K562 (cell line): ENCODE measurements around the gene JAM2. TPM values are rescaled to one million over a fixed set of nuclear protein-coding genes. Genes with fewer than 3 reads are reported as not detected.
A peak's percentile ranks its signal among the peaks of the same experiment; 100 is the strongest.

ENCODE experiments used
- ATAC-seq: fragments of 200-7000 bp; cut with Tn5 transposase; 3 replicates; pipeline ENCODE4 v1.9.1; 2020; ENCODE audit warnings: moderate library complexity
- BruUV-seq: library from RNA; stranded (reverse); fragments of 400-500 nt; replicated peaks from 2 replicates; lab custom pipeline; 2021; lab: Mats Ljungman, UMichigan
- CTCF ChIA-PET: fragments of 300-600 bp; formaldehyde crosslinking; extraction: SDS; loops from one replicate; lab custom pipeline; 2021; ENCODE audit warnings: low intra/inter-chr PET ratio; lab: Yijun Ruan, JAX
- POLR2A ChIA-PET: fragments of 300-600, 350-650 bp; sonication (Branson Sonifier 250); formaldehyde crosslinking; extraction: SDS; loops from one replicate; lab custom pipeline; 2021; ENCODE audit warnings: antibody characterized with exemption, inconsistent platforms; lab: Yijun Ruan, JAX
- DNase-seq, 4 experiments: peaks; one replicate each; pipeline versions ENCODE4 v3.0.0 to v3.0.0-alpha.2; 2011 to 2018; ENCODE audit warnings: low spot score in 3 of 4, mixed read lengths in 3 of 4; ENCODE audit errors: extremely low read depth in 1 of 4
- FAIRE-seq: peaks from 2 replicates; lab custom pipeline; 2011; peaks lifted over from hg19 to GRCh38; lab: Jason Lieb, UNC
- H2AFZ ChIP-seq: 2 replicates; pipeline ENCODE4 v1.6.0; 2011; ENCODE audit warnings: low read depth, low read length, control low read depth, inconsistent platforms
- H3K27ac ChIP-seq: fragments of 200-600 bp; 3 replicates; pipeline ENCODE4 v1.8.0; 2011; ENCODE audit warnings: low read depth, mild to moderate bottlenecking, control low read depth, inconsistent platforms, low read length, moderate library complexity, mixed read lengths; ENCODE audit errors: extremely low read depth
- H3K27me3 ChIP-seq, 2 experiments: fragments of 300-600 bp in 1 of 2; 2 replicates in 1 of 2; 3 replicates in 1 of 2; pipeline versions ENCODE4 v1.6.0 to v1.8.0; 2011; ENCODE audit warnings: inconsistent platforms in 2 of 2, low read length in 2 of 2, mild to moderate bottlenecking in 1 of 2, mixed read lengths in 1 of 2, moderate library complexity in 1 of 2; ENCODE audit not compliant: control insufficient read depth in 2 of 2, insufficient read depth in 2 of 2
- H3K36me3 ChIP-seq: fragments of 300-600 bp; 3 replicates; pipeline ENCODE4 v1.8.0; 2011; ENCODE audit warnings: mild to moderate bottlenecking, low read length, inconsistent platforms; ENCODE audit not compliant: control insufficient read depth, insufficient read depth
- H3K4me1 ChIP-seq, 2 experiments: fragments of 200-600 bp in 1 of 2; replicated peaks in 1 of 2; 2 replicates in 1 of 2; 3 replicates in 1 of 2; pipeline versions ENCODE4 v1.5.1 to v1.8.0; 2011; ENCODE audit warnings: inconsistent platforms in 2 of 2, low read length in 2 of 2, mild to moderate bottlenecking in 1 of 2, mixed read lengths in 1 of 2, moderate library complexity in 1 of 2; ENCODE audit not compliant: control insufficient read depth in 2 of 2, insufficient read depth in 2 of 2
- H3K4me2 ChIP-seq: 2 replicates; pipeline ENCODE4 v1.6.1; 2011; ENCODE audit warnings: low read length, control low read depth, inconsistent platforms, mixed read lengths; ENCODE audit not compliant: insufficient read depth
- H3K4me3 ChIP-seq: fragments of 200-600 bp; sonication (generic), shearing (Covaris generic); 2 replicates; pipeline ENCODE4 v1.5.1; 2016; ENCODE audit warnings: control low read depth, inconsistent platforms
- H3K79me2 ChIP-seq: fragments of 200-600 bp; 3 replicates; pipeline ENCODE4 v1.8.0; 2011; ENCODE audit warnings: low read length, inconsistent platforms; ENCODE audit not compliant: control insufficient read depth, insufficient read depth
- H3K9ac ChIP-seq, 2 experiments: 2 replicates each; pipeline versions ENCODE4 v1.6.0 to v1.6.1; 2011; ENCODE audit warnings: low read depth in 2 of 2, low read length in 2 of 2, control low read depth in 1 of 2, inconsistent platforms in 1 of 2, mild to moderate bottlenecking in 1 of 2, mixed read lengths in 1 of 2; ENCODE audit not compliant: insufficient read depth in 1 of 2
- H3K9me1 ChIP-seq: one replicate; pipeline ENCODE4 v1.6.0; 2011; ENCODE audit warnings: inconsistent platforms, mild to moderate bottlenecking, low read length, moderate library complexity; ENCODE audit not compliant: control insufficient read depth, insufficient read depth
- H3K9me3 ChIP-seq: replicated peaks from 2 replicates; pipeline ENCODE4 v1.5.1; 2011; ENCODE audit warnings: low read depth, low read length, inconsistent platforms; ENCODE audit not compliant: control insufficient read depth, insufficient read depth
- H4K20me1 ChIP-seq: replicated peaks from 2 replicates; pipeline ENCODE4 v1.6.1; 2011; ENCODE audit warnings: low read length, inconsistent platforms, mixed read lengths; ENCODE audit not compliant: control insufficient read depth, insufficient read depth
- ARHGAP35 ChIP-seq: fragments of 450-650 bp; IDR thresholded peaks from 2 replicates; pipeline ENCODE4 v1.6.1; 2018; ENCODE audit not compliant: partially characterized antibody
- E2F6 ChIP-seq, 2 experiments: IDR thresholded peaks; 2 replicates each; pipeline ENCODE4 v1.6.1; 2011; ENCODE audit warnings: borderline replicate concordance in 1 of 2, control low read depth in 1 of 2, low read depth in 1 of 2, low read length in 1 of 2, mild to moderate bottlenecking in 1 of 2, mixed read lengths in 1 of 2, moderate library complexity in 1 of 2; ENCODE audit not compliant: insufficient read depth in 1 of 2, insufficient read length in 1 of 2, poor library complexity in 1 of 2, severe bottlenecking in 1 of 2; ENCODE audit errors: extremely low read depth in 1 of 2
- MBD2 ChIP-seq: sonication (generic); IDR thresholded peaks from 2 replicates; pipeline ENCODE4 v1.6.1; 2016; ENCODE audit warnings: low read depth, borderline replicate concordance
- NFIX ChIP-seq: fragments of 250-450 bp; sonication (Bioruptor Pico); IDR thresholded peaks from 2 replicates; pipeline ENCODE4 v1.4.0; 2020; ENCODE audit warnings: low read depth, mild to moderate bottlenecking, moderate library complexity
- YY1 ChIP-seq, 3 experiments: IDR thresholded peaks; 2 replicates each; pipeline ENCODE4 v1.6.1; 2011; ENCODE audit warnings: low read length in 2 of 3, mild to moderate bottlenecking in 2 of 3, moderate library complexity in 2 of 3, borderline replicate concordance in 1 of 3, control low read depth in 1 of 3, low read depth in 1 of 3; ENCODE audit not compliant: insufficient read depth in 3 of 3, insufficient replicate concordance in 2 of 3, control insufficient read depth in 1 of 3, insufficient read length in 1 of 3; ENCODE audit errors: extremely low read depth in 1 of 3
- WGBS: fragments of 100-300 bp; shearing (Covaris generic); methylation state at CpG from one replicate; pipeline ENCODE4 v1.1.6; 2016; ENCODE audit warnings: low coverage, mixed read lengths; ENCODE audit not compliant: insufficient coverage; ENCODE audit errors: missing lambda C conversion rate; 5-methylcytosine and 5-hydroxymethylcytosine counted together
- in situ Hi-C: fragments of 300-500 bp; cut with MboI; formaldehyde crosslinking; loops from 4 replicates; pipeline ENCODE4 v1.15.0; 2018; ENCODE audit warnings: inconsistent platforms, mixed read lengths
- intact Hi-C: fragments of 100-400 bp; cut with micrococcal nuclease; formaldehyde crosslinking; loops from 2 replicates; pipeline ENCODE4 v1.14.2; 2022
- polyA plus RNA-seq, 8 experiments: library from polyadenylated mRNA; depleted of rRNA in 4 of 8; stranded (reverse) in 5 of 8; unstranded in 3 of 8; fragments of >200 nt; fragmentation: Nextera tagmentation in 2 of 8; fragmentation: Illumina TruSeq in 1 of 8; extraction: Ambion mirVana in 2 of 8; extraction: Trizol in 1 of 8; gene quantifications; 2 replicates each; pipeline versions ENCODE4 v1.2.1 to v1.2.3, GENCODE V29; 2011 to 2014; ENCODE audit warnings: inconsistent platforms in 1 of 8, missing spikeins in 1 of 8
- total RNA-seq, 7 experiments: library from RNA; depleted of rRNA in 6 of 7; stranded (reverse); fragments of >200 nt in 6 of 7; fragmentation: Illumina TruSeq in 2 of 7; extraction: Trizol in 2 of 7; gene quantifications; 2 replicates each; pipeline versions ENCODE4 v1.2.1 to v1.2.3, GENCODE V29; 2011 to 2021; ENCODE audit warnings: low replicate concordance in 1 of 7

JAM2 gene
- total and polyA plus RNA-seq, 9 of the 15 experiments (the other 6 are each of a cell fraction or from before 2014, with no cell fraction given): 0.03 to 0.08 (median 0.07) TPM; not detected in 6

- ChIA-PET POLR2A (interaction anchor here (1.3 kb wide), 1 partner anchor 13 kb away, joined by 3 read pairs; no protein-coding TSS in a partner anchor), CTCF (no interaction called here)
- DNase-seq: peak in 2 of 4 experiments; percentile 16 to 19
- peak; percentile 76 for ATAC-seq
- no peaks in the 10 kb centered on the region for H3K79me2 ChIP-seq
- H3K36me3 ChIP-seq: no peaks in the 10 kb centered on the region
- in situ Hi-C loops: no loop called here
- no peak for FAIRE-seq
- no peak overlapping the region for H2AFZ ChIP-seq
- no peaks in the 10 kb centered on the region for H3K9me1 ChIP-seq
- no peak for TF ChIP-seq MBD2
- TF ChIP-seq NFIX: no peak
- no peak for TF ChIP-seq ARHGAP35
- peak in 1 of 2 experiments; percentile 29 for TF ChIP-seq E2F6 (IDR thresholded peaks at IDR 0.05; ENCODE audit: borderline replicate concordance in 1 of 2, extremely low read depth in 1 of 2, insufficient read depth in 1 of 2, insufficient read length in 1 of 2, low read depth in 1 of 2, low read length in 1 of 2, poor library complexity in 1 of 2, severe bottlenecking in 1 of 2)
- peak in 1 of 3 experiments; percentile 12 for TF ChIP-seq YY1 (IDR thresholded peaks at IDR 0.05; ENCODE audit: borderline replicate concordance in 1 of 3, control insufficient read depth in 1 of 3, extremely low read depth in 1 of 3, insufficient read depth in 3 of 3, insufficient read length in 1 of 3, insufficient replicate concordance in 2 of 3, low read depth in 1 of 3, low read length in 2 of 3)
- no peak overlapping the region for H3K4me3 ChIP-seq
- H3K27me3 ChIP-seq: peaks cover 17 to 31% of the 10 kb centered on the region in 2 experiments
- no peak overlapping the region for H3K27ac ChIP-seq
- H3K9me3 ChIP-seq: no peaks in the 10 kb centered on the region; the same call in 1 of the 2 replicates
- no peaks in the 10 kb centered on the region for H4K20me1 ChIP-seq
- peaks cover 0 to 11% of the 10 kb centered on the region in 2 experiments; a peak in 3 of 5 replicates for H3K4me1 ChIP-seq
- no peak overlapping the region; a peak in 1 of 4 replicates for H3K9ac ChIP-seq
- no TSS peak for BruUV-seq
- intact Hi-C loops: no loop called here
- H3K4me2 ChIP-seq: no peak overlapping the region
- 7% methylated on average over 31 of the region's 40 CpGs for WGBS
Measured at GRCh38 chr21:25639551-25640201, 618 bp downstream of the JAM2 start.
